IMR-90 (cell line): ENCODE measurements around the gene KCTD13. TPM values are rescaled to one million over a fixed set of nuclear protein-coding genes. Genes with fewer than 3 reads are reported as not detected.

Experiments used
- ATAC-seq: fragments of 200-7000 bp; cut with Tn5 transposase; 2 replicates; pipeline ENCODE4 v1.9.1; 2020; ENCODE audit warnings: low read depth, mild to moderate bottlenecking, moderate library complexity
- BruUV-seq: library from RNA; stranded (reverse); fragments of 400-500 nt; replicated peaks from 2 replicates; lab custom pipeline; 2021; lab: Mats Ljungman, UMichigan
- CTCF ChIA-PET: fragments of 300-600 bp; formaldehyde crosslinking; extraction: SDS; loops from one replicate; lab custom pipeline; 2021; ENCODE audit warnings: antibody characterized with exemption; lab: Yijun Ruan, JAX
- POLR2A ChIA-PET: fragments of 300-600 bp; sonication (Branson Sonifier 250); formaldehyde crosslinking; loops from one replicate; lab custom pipeline; 2022; ENCODE audit warnings: antibody characterized with exemption; ENCODE audit not compliant: unreplicated experiment; lab: Charles Lee
- DNase-seq: peaks from one replicate; pipeline ENCODE4 v3.0.0; 2013
- H2AFZ ChIP-seq: replicated peaks from 2 replicates; pipeline ENCODE3; 2013; ENCODE audit warnings: low read length, mild to moderate bottlenecking; ENCODE audit not compliant: poor library complexity
- H2AK5ac ChIP-seq: 2 replicates; pipeline ENCODE4 v1.6.1; 2013; ENCODE audit warnings: low read depth, low read length, inconsistent platforms
- H2AK9ac ChIP-seq: replicated peaks from 2 replicates; pipeline ENCODE3; 2013; ENCODE audit warnings: mild to moderate bottlenecking, low read depth, low read length, moderate library complexity; ENCODE audit not compliant: poor library complexity
- H2BK120ac ChIP-seq: 2 replicates; pipeline ENCODE4 v1.6.1; 2013; ENCODE audit warnings: low read depth, low read length, inconsistent platforms
- H2BK15ac ChIP-seq: 3 replicates; pipeline ENCODE4 v1.6.1; 2013; ENCODE audit warnings: low read depth, low read length, inconsistent platforms
- H2BK20ac ChIP-seq: 2 replicates; pipeline ENCODE4 v1.6.1; 2013; ENCODE audit warnings: low read depth, mild to moderate bottlenecking, inconsistent platforms, low read length, moderate library complexity
- H2BK5ac ChIP-seq: 2 replicates; pipeline ENCODE4 v1.6.1; 2013; ENCODE audit warnings: mild to moderate bottlenecking, low read depth, low read length, inconsistent platforms; ENCODE audit not compliant: poor library complexity, severe bottlenecking
- H3K14ac ChIP-seq: replicated peaks from 2 replicates; pipeline ENCODE4 v1.6.1; 2013; ENCODE audit warnings: low read depth, low read length, inconsistent platforms
- H3K18ac ChIP-seq: 2 replicates; pipeline ENCODE4 v1.6.1; 2013; ENCODE audit warnings: low read depth, low read length, control low read depth
- H3K23ac ChIP-seq: 2 replicates; pipeline ENCODE4 v1.6.1; 2013; ENCODE audit warnings: low read depth, low read length, inconsistent platforms
- H3K27ac ChIP-seq: 2 replicates; pipeline ENCODE4 v1.5.1; 2013; ENCODE audit warnings: mild to moderate bottlenecking, control low read depth, low read length; ENCODE audit not compliant: insufficient read depth
- H3K27me3 ChIP-seq: 2 replicates; pipeline ENCODE4 v1.6.1; 2013; ENCODE audit warnings: low read length; ENCODE audit not compliant: control insufficient read depth, insufficient read depth
- H3K36me3 ChIP-seq: 2 replicates; pipeline ENCODE4 v1.6.1; 2013; ENCODE audit warnings: low read length, mixed read lengths; ENCODE audit not compliant: control insufficient read depth, insufficient read depth
- H3K4ac ChIP-seq: 2 replicates; pipeline ENCODE4 v1.6.1; 2013; ENCODE audit warnings: low read depth, low read length, inconsistent platforms
- H3K4me1 ChIP-seq: 2 replicates; pipeline ENCODE4 v1.6.1; 2013; ENCODE audit warnings: low read length, mixed read lengths; ENCODE audit not compliant: control insufficient read depth, insufficient read depth
- H3K4me2 ChIP-seq: 2 replicates; pipeline ENCODE4 v1.6.1; 2013; ENCODE audit warnings: low read depth, mild to moderate bottlenecking, control low read depth, low read length, moderate library complexity
- H3K4me3 ChIP-seq: 2 replicates; pipeline ENCODE4 v1.5.1; 2013; ENCODE audit warnings: low read depth, mild to moderate bottlenecking, control low read depth, low read length, moderate library complexity; ENCODE audit not compliant: insufficient read depth
- H3K56ac ChIP-seq: 2 replicates; pipeline ENCODE4 v1.6.1; 2013; ENCODE audit warnings: low read length, inconsistent platforms; ENCODE audit not compliant: insufficient read depth; ENCODE audit errors: extremely low read depth
- H3K79me1 ChIP-seq, 2 experiments: 2 replicates each; pipeline ENCODE4 v1.6.1; 2013; ENCODE audit warnings: low read length in 2 of 2, inconsistent platforms in 1 of 2, low read depth in 1 of 2
- H3K9ac ChIP-seq: 2 replicates; pipeline ENCODE4 v1.6.1; 2013; ENCODE audit warnings: low read depth, low read length, control low read depth
- H3K9me1 ChIP-seq: 2 replicates; pipeline ENCODE4 v1.6.1; 2013; ENCODE audit warnings: low read length, inconsistent platforms; ENCODE audit not compliant: insufficient read depth
- H3K9me3 ChIP-seq: 2 replicates; pipeline ENCODE4 v1.6.1; 2013; ENCODE audit warnings: low read length; ENCODE audit not compliant: control insufficient read depth, insufficient read depth
- H4K20me1 ChIP-seq: 2 replicates; pipeline ENCODE4 v1.6.1; 2013; ENCODE audit warnings: low read length, inconsistent platforms; ENCODE audit not compliant: insufficient read depth
- H4K5ac ChIP-seq: 2 replicates; pipeline ENCODE4 v1.6.1; 2013; ENCODE audit warnings: mild to moderate bottlenecking, low read depth, low read length, control low read depth
- H4K8ac ChIP-seq, 2 experiments: 2 replicates each; pipeline ENCODE4 v1.6.1; 2013; ENCODE audit warnings: low read depth in 2 of 2, low read length in 2 of 2, control low read depth in 1 of 2, inconsistent platforms in 1 of 2
- H4K91ac ChIP-seq: 2 replicates; pipeline ENCODE4 v1.6.1; 2013; ENCODE audit warnings: low read depth, low read length, inconsistent platforms; ENCODE audit not compliant: insufficient read depth
- MAZ ChIP-seq: IDR thresholded peaks from 2 replicates; pipeline ENCODE4 v1.6.1; 2012; ENCODE audit warnings: low read depth, mild to moderate bottlenecking, low read length, improper control_type of control experiment, moderate library complexity, borderline replicate concordance
- WGBS, 2 experiments: methylation state at CpG; one replicate each; pipeline versions ENCODE4 v1.1.5 to v1.1.7; 2013; ENCODE audit warnings: missing lambda C conversion rate in 2 of 2; ENCODE audit not compliant: insufficient read length in 1 of 2; ENCODE audit errors: extremely low coverage in 2 of 2; 5-methylcytosine and 5-hydroxymethylcytosine counted together
- dilution Hi-C: fragments of 300-500 bp; cut with HindIII; formaldehyde crosslinking; loops from one replicate; pipeline ENCODE4 v1.14.3; 2018; ENCODE audit warnings: low sequenced_read_pairs; ENCODE audit not compliant: unreplicated experiment
- in situ Hi-C: fragments of 300-500 bp; cut with MboI; formaldehyde crosslinking; loops from 3 replicates; pipeline ENCODE4 v1.14.3; 2019; ENCODE audit warnings: low sequenced_read_pairs, inconsistent platforms, mixed read lengths
- intact Hi-C: fragments of 100-400 bp; cut with micrococcal nuclease; formaldehyde crosslinking; loops from 2 replicates; pipeline ENCODE4 v1.10.0; 2022
- polyA plus RNA-seq, 3 experiments: library from polyadenylated mRNA; depleted of rRNA; stranded (reverse); fragments of >200 nt; gene quantifications; 2 replicates each; pipeline ENCODE4 v1.2.3, GENCODE V29; 2012; ENCODE audit warnings: low replicate concordance in 1 of 3
- total RNA-seq: library from RNA; depleted of rRNA; stranded (reverse); fragments of >200 nt; gene quantifications from 2 replicates; pipeline ENCODE4 v1.2.3, GENCODE V29; 2012

The KCTD13 gene
- total and polyA plus RNA-seq, 2 of the 4 experiments (the other 2 are of a cell fraction): 4.1 to 20.7 TPM

GRCh38 chr16:29925105-29925756 lies 795 bp downstream of the KCTD13 start:
- dilution Hi-C loops: no loop called here
- peak overlapping the region; percentile 79 for H3K4me3 ChIP-seq
- H3K18ac ChIP-seq: no peak overlapping the region
- H2BK120ac ChIP-seq: no peak overlapping the region
- H2AK9ac ChIP-seq: peak overlapping the region; percentile 28
- H3K14ac ChIP-seq: peak overlapping the region; percentile 31
- H2BK5ac ChIP-seq: no peak overlapping the region
- peak overlapping the region; percentile 59; the same call in 1 of the 2 replicates for H4K91ac ChIP-seq
- ATAC-seq (peak; percentile 4; the same call in 1 of the 2 replicates), DNase-seq (no peak)
- POLR2A ChIA-PET: interaction anchor here (0.8 to 1.5 kb wide), 2 partner anchors 10 to 25 kb away, joined by 6 to 9 read pairs; partner anchors contain the start of gene ASPHD1
- CTCF ChIA-PET: no interaction called here
- H3K9ac ChIP-seq: peak overlapping the region; percentile 88
- WGBS, 2 experiments: 0% methylated on average over 4 of the region's 9 CpGs; no CpG with 5 or more reads in 1 of the 2 experiments
- H4K20me1 ChIP-seq: peaks cover 6% of the 10 kb centered on the region; the same call in 1 of the 2 replicates
- no peak overlapping the region for H4K5ac ChIP-seq
- H3K4me2 ChIP-seq: peak overlapping the region; percentile 99
- H3K36me3 ChIP-seq: peaks cover 11% of the 10 kb centered on the region
- no peaks in the 10 kb centered on the region for H3K27me3 ChIP-seq
- H3K4me1 ChIP-seq: peaks cover 10% of the 10 kb centered on the region
- H3K9me3 ChIP-seq: no peaks in the 10 kb centered on the region
- peak overlapping the region; percentile 93 for H2AK5ac ChIP-seq
- no peak for TF ChIP-seq MAZ
- peak overlapping the region; percentile 73 to 80; a peak in 3 of 4 replicates for H4K8ac ChIP-seq
- H2AFZ ChIP-seq: peak overlapping the region; percentile 98
- in situ Hi-C loops: no loop called here
- H3K27ac ChIP-seq: peak overlapping the region; percentile 78
- intact Hi-C loops: loop anchor here (5.0 kb wide), 2 partner anchors 47 to 72 kb away; partner anchors contain the start of genes HIRIP3, INO80E and TAOK2
- peaks cover 15% of the 10 kb centered on the region; the same call in 1 of the 2 replicates for H3K9me1 ChIP-seq
- peak overlapping the region; percentile 8; the same call in 1 of the 2 replicates for H3K56ac ChIP-seq
- peak overlapping the region; percentile 85 for H3K4ac ChIP-seq
- H2BK20ac ChIP-seq: no peak overlapping the region
- no TSS peak for BruUV-seq
- H2BK15ac ChIP-seq: no peak overlapping the region
- peaks cover 29 to 49% of the 10 kb centered on the region in 2 experiments for H3K79me1 ChIP-seq
- H3K23ac ChIP-seq: peak overlapping the region; percentile 19
